Keratinocyte (primary cell): Measurements from ENCODE around the gene C6orf118. TPM values are rescaled to one million over a fixed set of nuclear protein-coding genes. Genes with fewer than 3 reads are reported as not detected.

ENCODE experiments used
- DNase-seq: peaks from one replicate; pipeline ENCODE4 v3.0.0-alpha.2; 2011; ENCODE audit warnings: low read depth, missing footprints, low spot score
- FAIRE-seq: peaks from 2 replicates; lab custom pipeline; 2011; peaks lifted over from hg19 to GRCh38; lab: Jason Lieb, UNC
- H2AFZ ChIP-seq: 2 replicates; pipeline ENCODE4 v1.6.0; 2012; ENCODE audit warnings: low read length, control low read depth, inconsistent platforms; ENCODE audit not compliant: control insufficient read depth
- H3K27ac ChIP-seq: 2 replicates; pipeline ENCODE4 v1.5.1; 2011; ENCODE audit warnings: low read length; ENCODE audit not compliant: control insufficient read depth, insufficient read depth
- H3K27me3 ChIP-seq: 3 replicates; pipeline ENCODE4 v1.6.0; 2011; ENCODE audit warnings: low read length; ENCODE audit not compliant: control insufficient read depth, insufficient read depth; ENCODE audit errors: extremely low read depth
- H3K36me3 ChIP-seq, 2 experiments: 2 replicates in 1 of 2; 3 replicates in 1 of 2; pipeline ENCODE4 v1.5.1; 2011; ENCODE audit warnings: low read length in 2 of 2, mild to moderate bottlenecking in 1 of 2; ENCODE audit not compliant: control insufficient read depth in 2 of 2, insufficient read depth in 2 of 2; ENCODE audit errors: extremely low read depth in 1 of 2
- H3K4me1 ChIP-seq: 3 replicates; pipeline ENCODE4 v1.5.1; 2011; ENCODE audit warnings: low read length; ENCODE audit not compliant: control insufficient read depth, insufficient read depth; ENCODE audit errors: extremely low read depth
- H3K4me2 ChIP-seq: 3 replicates; pipeline ENCODE4 v1.6.0; 2011; ENCODE audit warnings: low read depth, low read length; ENCODE audit not compliant: control insufficient read depth, insufficient read depth; ENCODE audit errors: extremely low read depth
- H3K4me3 ChIP-seq, 3 experiments: fragments of 200-600 bp in 1 of 3; sonication (generic) in 1 of 3; 2 replicates in 2 of 3; 3 replicates in 1 of 3; pipeline ENCODE4 v1.5.1; 2011 to 2016; ENCODE audit warnings: low read length in 3 of 3, mild to moderate bottlenecking in 3 of 3, control low read depth in 2 of 3, inconsistent platforms in 1 of 3, low read depth in 1 of 3, mixed read lengths in 1 of 3, mixed run types in 1 of 3, moderate library complexity in 1 of 3; ENCODE audit not compliant: control insufficient read depth in 2 of 3, insufficient read depth in 2 of 3; ENCODE audit errors: extremely low read depth in 1 of 3
- H3K79me2 ChIP-seq: 2 replicates; pipeline ENCODE4 v1.6.0; 2012; ENCODE audit warnings: low read length; ENCODE audit not compliant: control insufficient read depth, insufficient read depth
- H3K9ac ChIP-seq: 3 replicates; pipeline ENCODE4 v1.6.0; 2011; ENCODE audit warnings: low read length; ENCODE audit not compliant: control insufficient read depth, insufficient read depth; ENCODE audit errors: extremely low read depth
- H3K9me1 ChIP-seq: 3 replicates; pipeline ENCODE4 v1.6.0; 2011; ENCODE audit warnings: low read length; ENCODE audit not compliant: control insufficient read depth, insufficient read depth; ENCODE audit errors: extremely low read depth
- H3K9me3 ChIP-seq: 2 replicates; pipeline ENCODE4 v1.5.1; 2012; ENCODE audit warnings: low read depth, low read length; ENCODE audit not compliant: control insufficient read depth
- H4K20me1 ChIP-seq: 3 replicates; pipeline ENCODE4 v1.6.0; 2011; ENCODE audit warnings: low read length; ENCODE audit not compliant: control insufficient read depth, insufficient read depth; ENCODE audit errors: extremely low read depth
- CTCF ChIP-seq, 3 experiments: IDR thresholded peaks in 1 of 3; conservative IDR thresholded peaks in 1 of 3; optimal IDR thresholded peaks in 1 of 3; 2 replicates in 2 of 3; 3 replicates in 1 of 3; pipeline versions ENCODE3 to v1.5.1; 2011; ENCODE audit warnings: low read length in 3 of 3, mild to moderate bottlenecking in 3 of 3, moderate library complexity in 2 of 3, control low read depth in 1 of 3, inconsistent platforms in 1 of 3; ENCODE audit not compliant: insufficient read depth in 2 of 3; ENCODE audit errors: extremely low read depth in 1 of 3
- EZH2 ChIP-seq: IDR thresholded peaks from one replicate; pipeline ENCODE4 v1.6.1; 2012; ENCODE audit warnings: inconsistent platforms, mild to moderate bottlenecking, low read length, moderate library complexity
- dilution Hi-C: fragments of 300-500 bp; cut with MboI; formaldehyde crosslinking; loops from one replicate; pipeline ENCODE4 v1.7.0; 2020; ENCODE audit warnings: low sequenced_read_pairs; ENCODE audit not compliant: extremely low pct_ligation_motif_present
- polyA plus RNA-seq, 5 experiments: library from polyadenylated mRNA; depleted of rRNA in 3 of 5; stranded (reverse) in 3 of 5; stranded (forward) in 1 of 5; unstranded in 1 of 5; fragments of >200 nt; gene quantifications; 1 replicate in 1 of 5; 2 replicates in 3 of 5; 3 replicates in 1 of 5; pipeline versions ENCODE4 v1.2.1 to v1.2.3, GENCODE V29; 2011 to 2012; ENCODE audit warnings: missing spikeins in 2 of 5, low read depth in 1 of 5, low replicate concordance in 1 of 5

Gene C6orf118
- polyA plus RNA-seq, 1 donor (not counting 4 experiments of a cell fraction or from before 2014, with no cell fraction given) = not detected

GRCh38 chr6:165298875-165299274 lies 10.5 kb downstream of the C6orf118 start:
- H3K4me2 ChIP-seq = no peak overlapping the region
- no peak overlapping the region for H3K27ac ChIP-seq
- no peaks in the 10 kb centered on the region for H3K36me3 ChIP-seq
- no peak for TF ChIP-seq CTCF (optimal IDR thresholded peaks at IDR 0.05 in 1 of 3, IDR thresholded peaks at IDR 0.05 in 1 of 3, conservative IDR thresholded peaks at IDR 0.05 in 1 of 3; ENCODE audit: extremely low read depth in 1 of 3, insufficient read depth in 2 of 3, low read length in 3 of 3)
- TF ChIP-seq EZH2 = no peak
- H2AFZ ChIP-seq = no peak overlapping the region
- no peaks in the 10 kb centered on the region for H3K9me1 ChIP-seq
- H3K79me2 ChIP-seq = no peaks in the 10 kb centered on the region
- no peaks in the 10 kb centered on the region for H3K27me3 ChIP-seq
- H4K20me1 ChIP-seq = no peaks in the 10 kb centered on the region
- DNase-seq = no peak
- no peaks in the 10 kb centered on the region for H3K4me1 ChIP-seq
- dilution Hi-C loops = no loop called here
- FAIRE-seq = no peak
- no peak overlapping the region for H3K4me3 ChIP-seq
- H3K9me3 ChIP-seq = peaks cover 8% of the 10 kb centered on the region
- no peak overlapping the region for H3K9ac ChIP-seq

- dilution Hi-C loops = no loop called here
- H3K36me3 ChIP-seq = no peaks in the 10 kb centered on the region
- H3K9me1 ChIP-seq = no peaks in the 10 kb centered on the region
- DNase-seq (no peak), FAIRE-seq (no peak)
- H3K9ac ChIP-seq = no peak overlapping the region
- no peaks in the 10 kb centered on the region for H3K4me1 ChIP-seq
- TF ChIP-seq EZH2 (no peak), CTCF (optimal IDR thresholded peaks at IDR 0.05 in 1 of 3, IDR thresholded peaks at IDR 0.05 in 1 of 3, conservative IDR thresholded peaks at IDR 0.05 in 1 of 3; ENCODE audit: extremely low read depth in 1 of 3, insufficient read depth in 2 of 3, low read length in 3 of 3) (no peak)
- no peak overlapping the region for H3K4me2 ChIP-seq
- H4K20me1 ChIP-seq = no peaks in the 10 kb centered on the region
- H2AFZ ChIP-seq = no peak overlapping the region
- H3K27me3 ChIP-seq = no peaks in the 10 kb centered on the region
- no peak overlapping the region for H3K27ac ChIP-seq
- peaks cover 8% of the 10 kb centered on the region for H3K9me3 ChIP-seq
- H3K79me2 ChIP-seq = no peaks in the 10 kb centered on the region
- H3K4me3 ChIP-seq = no peak overlapping the region
Observed at GRCh38 chr6:165298402-165298801, 11.0 kb downstream of the C6orf118 start.
